GM21390 (cell line): ENCODE results near the gene HEBP2.

Source experiments
- ATAC-seq: cut with Tn5 transposase; IDR thresholded peaks from one replicate; pipeline ENCODE4 v1.9.1; 2021; ENCODE audit not compliant: unreplicated experiment

Gene HEBP2

GRCh38 chr6:138451043-138451442 is 47.0 kb downstream of the HEBP2 start:
- ATAC-seq, result no peak

- ATAC-seq, result peak; percentile 46
Observed at GRCh38 chr6:138454981-138455706, 51.1 kb downstream of the HEBP2 start.

- peak; percentile 96 for ATAC-seq
Observed at GRCh38 chr6:138455746-138456400, 51.9 kb downstream of the HEBP2 start.

- peak; percentile 3 for ATAC-seq
Observed at GRCh38 chr6:138456401-138456790, 52.4 kb downstream of the HEBP2 start.

GRCh38 chr6:138461647-138462046 is 57.6 kb downstream of the HEBP2 start:
- no peak for ATAC-seq

DNA sequence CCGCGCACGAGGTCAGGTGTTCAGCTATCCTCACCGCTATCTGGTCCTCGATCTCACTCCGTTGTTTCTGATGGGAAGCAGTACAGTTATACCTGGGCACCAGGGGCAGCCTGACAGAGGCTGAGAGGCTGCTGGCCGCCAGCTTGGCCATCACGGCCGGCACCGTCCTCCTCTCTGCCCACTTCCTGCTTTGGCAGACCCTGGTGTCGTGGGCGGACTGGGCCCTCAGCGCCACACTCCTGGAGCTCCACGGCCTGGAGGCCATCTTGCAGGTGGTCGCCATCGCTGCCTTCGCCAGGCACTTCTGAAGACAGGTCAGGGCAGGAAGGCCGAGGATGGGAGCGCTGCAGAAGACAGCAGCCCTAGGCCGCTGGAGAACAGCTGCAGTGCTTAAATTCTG is 60.1 kb downstream of the HEBP2 start:
- ATAC-seq, result no peak

DNA sequence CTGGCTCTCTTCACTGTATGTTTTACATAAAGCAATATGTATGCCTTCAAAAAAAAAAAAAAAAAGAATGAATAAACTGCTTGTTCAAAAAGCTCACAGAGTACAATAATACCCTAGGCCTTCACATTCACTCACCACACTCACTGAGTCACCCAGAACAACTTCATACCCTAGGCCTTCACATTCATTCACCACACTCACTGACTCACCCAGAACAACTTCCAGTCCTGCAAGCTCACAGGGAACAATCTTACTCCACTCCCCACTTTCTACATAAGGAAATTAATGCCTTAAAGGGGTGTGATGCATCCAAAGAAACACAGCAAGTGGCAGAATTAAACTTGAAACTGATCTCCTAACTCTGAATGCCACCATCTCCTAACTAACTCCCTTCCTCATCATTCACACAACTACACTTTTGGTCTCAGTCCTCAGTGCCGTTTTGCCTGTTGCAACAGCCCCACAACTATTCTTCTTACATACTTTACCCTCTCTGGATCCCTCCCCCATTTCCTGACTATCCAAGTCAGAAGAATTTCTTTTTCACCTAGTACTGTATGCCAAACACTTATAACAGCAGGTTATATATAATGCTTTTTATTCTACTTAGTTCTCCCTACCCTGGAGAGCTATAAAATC is 61.1 kb downstream of the HEBP2 start:
- no peak for ATAC-seq

- ATAC-seq, result no peak
Observed at GRCh38 chr6:138467901-138468300, 63.9 kb downstream of the HEBP2 start.

DNA sequence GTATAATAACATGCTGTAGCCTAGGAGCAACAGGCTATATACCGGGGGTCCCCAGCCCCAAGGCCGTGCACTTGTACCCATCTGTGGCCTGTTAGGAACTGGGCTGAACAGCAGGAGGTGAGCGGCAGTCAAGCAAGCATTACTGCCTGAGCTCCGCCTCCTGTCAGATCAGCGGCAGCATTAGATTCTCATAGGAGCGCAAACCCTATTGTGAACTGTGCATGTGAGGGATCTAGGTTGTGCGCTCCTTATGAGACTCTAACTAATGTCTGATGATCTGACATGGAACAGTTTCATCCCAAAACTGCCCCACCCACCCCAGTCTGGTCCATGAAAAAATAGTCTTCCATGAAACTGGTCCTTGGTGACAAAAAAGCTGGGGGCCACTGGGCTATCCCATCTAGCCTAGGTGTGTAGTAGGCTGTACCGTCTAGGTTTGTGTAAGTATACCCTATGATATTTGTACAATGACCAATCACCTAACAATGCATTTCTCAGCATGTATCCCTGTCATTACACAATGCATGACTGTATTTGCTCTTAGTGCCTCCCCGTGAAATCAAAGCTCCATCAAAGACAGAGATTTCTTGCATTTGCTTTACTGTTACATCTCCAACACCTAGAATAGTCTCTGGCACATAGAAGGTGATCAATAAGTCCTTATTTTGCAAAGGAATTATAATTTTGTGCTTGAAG is 64.4 kb downstream of the HEBP2 start:
- ATAC-seq, result no peak
